HG03139 (cell line): ENCODE measurements around the gene DIMT1.

Experiments
- ATAC-seq: cut with Tn5 transposase; IDR thresholded peaks from one replicate; pipeline ENCODE4 v1.9.1; 2021; ENCODE audit not compliant: unreplicated experiment

The DIMT1 gene

GRCh38 chr5:62372600-62372999 lies 31.1 kb downstream of the DIMT1 start:
- ATAC-seq, result no peak

GRCh38 chr5:62371409-62371808 lies 32.3 kb downstream of the DIMT1 start:
- no peak for ATAC-seq

- no peak for ATAC-seq
Measured at GRCh38 chr5:62369039-62369438, 34.7 kb downstream of the DIMT1 start.

- no peak for ATAC-seq
Measured at GRCh38 chr5:62362701-62363100, 41.0 kb downstream of the DIMT1 start.

GRCh38 chr5:62354028-62354874 lies 49.5 kb downstream of the DIMT1 start:
- peak; percentile 88 for ATAC-seq

- no peak for ATAC-seq
Measured at GRCh38 chr5:62348723-62349481, 54.8 kb downstream of the DIMT1 start.

- ATAC-seq, result no peak
Measured at GRCh38 chr5:62347928-62348327, 55.8 kb downstream of the DIMT1 start.

GRCh38 chr5:62346748-62347147 lies 57.0 kb downstream of the DIMT1 start:
- no peak for ATAC-seq

- no peak for ATAC-seq
Measured at GRCh38 chr5:62343428-62343827, 60.3 kb downstream of the DIMT1 start.

- ATAC-seq, result no peak
Measured at GRCh38 chr5:62342476-62342837, 61.2 kb downstream of the DIMT1 start.

- no peak for ATAC-seq
Measured at GRCh38 chr5:62341783-62342475, 61.8 kb downstream of the DIMT1 start.

- no peak for ATAC-seq
Measured at GRCh38 chr5:62340979-62341378, 62.7 kb downstream of the DIMT1 start.

- no peak for ATAC-seq
Measured at GRCh38 chr5:62340392-62340791, 63.3 kb downstream of the DIMT1 start.
